DMS 273 treated with DMSO at 0.1 percent for 48 hours (cell line): Measurements from ENCODE around the gene GDF11.

Source experiments
- DNase-seq: peaks from one replicate; lab custom pipeline; 2025; lab: John Stamatoyannopoulos, UW

Gene GDF11

DNA sequence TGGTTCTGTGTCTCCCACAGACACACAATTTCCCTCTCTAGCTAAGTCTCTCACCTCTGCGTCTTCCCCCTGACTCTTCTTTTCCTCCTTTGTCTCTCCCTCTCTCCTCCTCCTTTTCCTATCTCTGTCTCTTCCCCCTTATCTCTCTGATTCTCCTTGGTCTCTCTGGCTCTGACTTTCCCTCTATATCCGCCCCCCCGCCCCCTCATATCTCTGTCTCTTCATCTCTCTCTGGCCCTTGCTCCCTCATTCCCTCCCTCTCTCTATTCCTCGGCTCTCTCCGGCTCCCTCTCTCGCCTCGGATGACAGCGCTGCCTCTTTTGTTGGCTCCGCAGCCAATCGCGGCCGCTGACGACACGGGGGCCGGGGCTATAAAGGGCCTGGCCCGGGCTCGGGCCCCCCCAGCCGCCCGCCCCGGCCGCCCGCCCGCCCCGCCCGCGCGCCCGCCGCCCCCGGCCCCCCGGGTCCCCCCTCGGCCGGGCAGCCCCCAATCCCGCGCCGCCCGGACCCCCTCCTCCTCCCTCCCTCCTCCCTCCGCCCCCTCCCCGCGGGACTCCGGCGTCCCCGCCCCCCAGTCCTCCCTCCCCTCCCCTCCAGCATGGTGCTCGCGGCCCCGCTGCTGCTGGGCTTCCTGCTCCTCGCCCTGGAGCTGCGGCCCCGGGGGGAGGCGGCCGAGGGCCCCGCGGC, at the start of gene GDF11:
GDF11 (plus strand) TSS at position 404 of the 687 bp plus-strand sequence; CDS start at position 599, 195 bp downstream.
- no peak for DNase-seq

DNA sequence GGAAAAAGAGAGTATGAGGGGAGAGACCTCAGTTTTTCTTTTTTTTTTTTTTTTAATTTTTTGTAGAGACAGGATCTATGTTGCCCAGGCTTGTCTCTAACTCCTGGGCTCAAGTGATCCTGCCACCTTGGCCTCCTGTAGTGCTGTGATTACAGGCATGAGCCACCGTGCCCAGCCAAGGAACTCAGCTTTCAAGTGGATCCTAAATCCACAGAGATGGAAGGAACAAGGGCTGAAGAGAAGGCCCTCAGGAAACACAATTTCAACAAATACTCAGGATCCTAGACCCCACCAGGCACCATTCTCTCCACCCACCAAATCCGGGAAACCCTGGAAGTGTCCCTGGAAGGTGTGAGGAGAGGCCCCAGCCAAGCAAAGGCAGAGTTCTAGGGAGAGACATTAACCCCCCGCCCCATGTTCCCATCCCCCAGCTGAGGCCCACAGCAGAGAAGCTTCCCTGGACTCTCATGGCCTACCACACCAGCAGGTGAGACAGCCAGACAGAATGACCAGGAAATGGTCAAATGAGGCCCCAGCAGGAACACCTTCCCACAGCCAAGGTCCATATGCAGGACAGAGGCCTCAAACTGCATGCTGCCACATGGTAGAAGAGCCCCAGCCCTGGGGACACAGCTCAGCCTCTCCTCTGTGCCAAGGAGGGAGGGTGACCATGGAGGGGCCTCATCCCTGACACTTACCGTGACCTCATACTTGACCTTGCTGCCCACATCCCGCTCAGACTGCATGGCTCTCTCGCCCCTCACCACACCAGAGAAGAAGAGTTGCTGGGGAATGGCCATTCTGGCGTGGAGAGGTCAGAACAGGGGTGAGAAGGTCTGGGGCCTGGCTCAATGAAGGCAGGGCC, 49.4 kb upstream of the GDF11 start:
- no peak for DNase-seq

DNA sequence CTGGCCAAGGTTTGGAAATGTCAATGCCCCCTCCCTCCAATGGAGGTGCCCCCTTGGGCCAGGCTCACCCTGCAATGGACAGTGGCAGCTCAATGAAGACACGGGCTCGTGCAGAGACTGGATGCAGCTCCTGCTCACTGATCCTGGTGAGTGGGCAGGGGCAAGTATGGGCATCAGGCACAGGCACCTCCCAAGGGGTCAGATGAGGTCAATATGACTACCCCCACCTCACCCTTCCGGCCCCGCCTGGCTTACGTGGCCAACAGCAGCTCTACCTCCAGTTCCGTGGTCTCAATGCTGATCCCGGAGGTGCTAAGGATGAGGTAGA, 48.8 kb upstream of the GDF11 start:
- DNase-seq: no peak

DNA sequence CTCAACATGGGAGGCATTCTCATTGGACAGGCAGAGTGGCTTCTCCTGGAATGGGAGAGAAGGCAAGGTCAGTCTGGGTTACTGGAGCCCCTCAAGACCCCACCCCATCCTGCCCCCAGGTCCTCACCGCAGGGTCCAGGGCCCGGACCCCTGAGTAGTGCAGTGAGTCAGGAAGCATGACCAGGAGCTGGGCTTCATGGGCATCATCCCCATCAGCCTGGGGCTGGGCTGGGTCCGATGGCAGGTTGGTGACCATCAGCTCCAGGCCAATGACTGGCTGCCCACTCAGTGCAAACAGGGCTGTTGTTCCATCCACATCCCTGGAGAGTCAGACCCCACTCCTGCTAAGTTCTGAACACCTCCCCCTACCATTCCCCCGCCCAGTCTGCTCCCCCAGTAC, 48.3 kb upstream of the GDF11 start:
- DNase-seq: no peak

DNA sequence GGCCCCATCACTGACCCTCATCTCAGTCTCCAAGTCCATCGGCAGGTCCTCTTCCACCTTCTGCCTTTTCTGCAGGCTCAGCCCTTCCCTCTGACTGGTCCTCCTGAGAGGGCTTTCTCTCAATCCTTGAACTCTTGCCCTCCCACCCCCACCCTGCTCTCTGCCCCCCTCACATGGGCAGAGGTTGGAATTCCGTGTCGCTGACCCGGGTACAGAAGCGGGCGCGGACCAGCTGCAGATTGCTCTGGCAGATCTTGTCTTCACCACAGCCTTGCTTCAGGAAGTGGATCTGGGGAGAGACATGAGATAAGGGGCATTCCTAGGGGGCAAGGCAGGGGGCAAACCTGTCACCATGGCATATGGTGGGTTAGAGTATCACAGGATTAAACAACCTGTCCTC, 47.6 kb upstream of the GDF11 start:
- no peak for DNase-seq

DNA sequence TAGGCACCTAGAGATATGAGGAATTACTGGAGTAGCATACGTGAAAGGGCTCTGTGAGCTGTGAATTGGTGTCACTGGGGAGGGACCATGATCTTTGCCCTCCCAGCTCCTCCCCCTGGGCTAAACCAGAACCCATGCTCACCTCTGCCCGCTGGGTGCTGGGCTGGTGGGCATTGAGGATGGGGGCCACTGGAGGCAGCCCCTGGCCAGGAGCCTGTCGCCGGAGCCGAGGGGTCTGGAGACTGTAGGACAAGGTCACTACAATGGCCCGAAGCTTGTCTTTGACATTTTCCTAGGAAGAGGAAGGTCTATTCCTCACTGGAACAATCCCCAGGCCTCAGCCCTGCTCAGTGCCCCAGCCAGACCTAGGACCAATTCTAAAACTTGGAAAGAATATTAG, 46.8 kb upstream of the GDF11 start:
- DNase-seq: no peak

DNA sequence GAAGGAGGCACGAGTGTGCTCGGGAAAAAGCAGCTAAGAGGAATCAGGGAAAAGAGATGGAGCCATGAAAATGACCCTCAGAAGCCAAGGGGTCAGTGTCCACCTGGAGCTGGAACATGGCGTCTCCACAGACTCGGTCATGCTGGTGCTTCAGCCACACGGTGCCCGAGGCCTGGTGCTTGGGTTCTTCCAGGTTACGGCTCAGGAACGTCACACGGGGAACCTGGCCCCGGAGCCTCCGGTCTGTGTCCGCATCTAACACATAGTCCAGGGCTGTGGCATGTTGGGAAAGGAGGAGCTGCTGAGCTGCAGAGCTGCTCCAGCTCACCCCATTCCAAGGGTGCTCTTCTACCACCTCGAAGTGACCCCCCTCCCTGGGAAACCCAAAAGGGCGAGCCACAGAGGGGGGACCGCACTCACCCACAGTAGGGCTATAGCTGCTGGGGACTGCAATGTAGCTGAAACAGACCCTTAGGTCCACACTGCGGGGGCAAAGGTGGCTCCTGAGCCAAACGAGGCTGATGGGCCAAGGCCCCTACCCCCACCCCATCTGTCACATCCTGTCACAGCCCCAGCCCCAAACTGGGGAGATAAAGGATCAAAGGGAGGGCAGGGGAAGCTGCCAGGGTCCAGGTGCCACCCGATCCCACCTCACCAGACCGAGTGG, 46.0 kb upstream of the GDF11 start:
- no peak for DNase-seq

DNA sequence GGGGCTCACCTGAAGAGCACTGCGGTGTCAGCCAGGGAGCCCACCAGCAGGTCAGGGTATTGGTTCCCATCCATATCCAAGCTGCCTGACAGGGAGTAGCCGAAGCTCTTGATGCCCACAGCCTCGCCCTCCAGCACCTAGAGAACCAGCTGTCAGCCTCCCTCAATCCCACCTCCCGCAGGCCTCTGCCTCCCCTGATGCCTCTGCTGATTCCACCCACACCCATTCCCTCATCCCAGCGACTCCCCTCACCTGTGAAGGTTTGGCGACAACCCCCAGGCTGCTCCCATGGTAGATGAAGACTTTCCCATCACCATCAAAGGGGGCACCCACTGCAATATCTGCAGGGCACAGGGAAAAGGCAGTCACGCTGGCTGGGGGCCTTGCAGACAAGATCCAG, 45.2 kb upstream of the GDF11 start:
- no peak for DNase-seq

DNA sequence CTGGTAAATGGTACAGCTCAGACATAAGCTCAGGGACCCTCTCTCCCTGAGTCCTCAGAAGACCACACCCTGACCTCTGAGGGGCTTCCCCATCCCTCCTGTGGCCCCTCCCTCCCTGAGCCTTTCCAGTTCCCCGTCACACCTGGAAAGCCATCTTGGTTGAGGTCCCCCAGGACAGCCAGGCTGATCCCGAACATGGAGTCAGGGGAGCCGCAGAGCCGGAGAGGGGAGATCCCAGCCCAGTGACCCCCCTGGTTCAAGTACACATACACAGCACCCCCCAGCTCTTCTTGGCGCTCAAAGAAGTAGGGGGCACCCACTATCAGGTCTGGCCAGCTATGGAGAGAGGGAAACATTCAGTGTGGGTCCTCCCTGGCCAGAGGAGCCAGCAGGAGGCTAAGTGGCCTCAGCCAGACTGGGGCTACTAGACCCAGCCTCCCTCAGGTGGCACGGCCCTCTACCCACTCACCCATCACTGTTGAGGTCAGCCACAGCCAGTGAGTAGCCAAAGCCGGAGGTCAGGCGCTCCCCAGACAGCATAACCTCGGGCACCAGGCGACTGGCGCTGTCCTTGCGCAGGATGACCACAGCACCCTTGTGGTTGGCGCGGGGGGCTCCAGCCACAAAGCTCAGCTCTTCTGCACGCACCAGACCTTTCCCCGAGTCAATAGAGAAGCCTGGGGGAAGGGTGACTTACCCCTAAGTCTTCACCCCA, 44.5 kb upstream of the GDF11 start:
- DNase-seq: no peak

DNA sequence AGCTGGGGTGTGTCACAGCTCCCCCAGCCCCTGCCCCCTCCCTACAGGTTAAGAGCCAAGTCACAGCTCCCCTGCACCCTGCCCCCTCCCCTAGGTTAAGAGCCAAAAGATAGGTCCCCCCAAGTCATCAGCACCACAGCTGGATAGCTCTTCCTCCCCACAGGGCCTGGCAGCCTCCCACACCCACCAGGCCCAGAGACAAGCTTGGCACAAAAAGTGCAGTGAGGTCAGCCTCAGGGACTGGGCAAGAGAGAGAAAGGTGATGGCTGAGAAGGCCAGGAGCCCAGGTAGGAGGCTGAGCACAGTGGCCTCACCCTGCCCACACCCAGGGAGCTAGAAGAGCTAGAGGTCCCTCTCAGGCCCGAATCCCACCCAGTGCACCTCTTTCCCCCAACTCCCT, 44.0 kb upstream of the GDF11 start:
- no peak for DNase-seq

DNA sequence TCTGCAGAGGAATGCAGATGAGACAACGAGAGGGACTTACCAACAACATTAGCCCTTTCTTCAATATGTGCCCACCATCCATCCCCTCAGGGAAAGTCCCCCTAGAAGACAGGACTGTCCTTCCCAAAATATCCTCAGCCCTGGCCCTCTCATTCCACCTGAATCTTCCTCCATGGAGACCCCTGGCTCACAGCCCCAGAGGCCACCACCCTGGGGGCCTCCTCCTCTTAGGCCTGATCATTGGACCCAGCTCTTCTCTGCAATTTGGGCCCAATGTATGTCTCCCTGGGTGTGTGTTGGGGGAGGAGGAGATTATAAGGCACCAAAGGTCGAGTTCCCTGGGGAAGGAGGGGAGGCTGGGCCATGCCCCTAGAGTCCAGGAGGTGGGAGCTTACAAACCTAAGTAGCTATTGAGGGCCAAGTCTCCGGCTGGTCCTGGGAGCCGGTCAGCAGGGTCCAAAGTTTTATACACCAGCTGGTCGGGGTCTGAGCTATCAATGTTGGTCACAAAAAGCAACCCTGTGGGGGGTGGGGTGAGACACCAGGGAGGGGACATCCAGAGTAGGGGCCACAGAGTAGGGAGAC, 43.4 kb upstream of the GDF11 start:
- no peak for DNase-seq

DNA sequence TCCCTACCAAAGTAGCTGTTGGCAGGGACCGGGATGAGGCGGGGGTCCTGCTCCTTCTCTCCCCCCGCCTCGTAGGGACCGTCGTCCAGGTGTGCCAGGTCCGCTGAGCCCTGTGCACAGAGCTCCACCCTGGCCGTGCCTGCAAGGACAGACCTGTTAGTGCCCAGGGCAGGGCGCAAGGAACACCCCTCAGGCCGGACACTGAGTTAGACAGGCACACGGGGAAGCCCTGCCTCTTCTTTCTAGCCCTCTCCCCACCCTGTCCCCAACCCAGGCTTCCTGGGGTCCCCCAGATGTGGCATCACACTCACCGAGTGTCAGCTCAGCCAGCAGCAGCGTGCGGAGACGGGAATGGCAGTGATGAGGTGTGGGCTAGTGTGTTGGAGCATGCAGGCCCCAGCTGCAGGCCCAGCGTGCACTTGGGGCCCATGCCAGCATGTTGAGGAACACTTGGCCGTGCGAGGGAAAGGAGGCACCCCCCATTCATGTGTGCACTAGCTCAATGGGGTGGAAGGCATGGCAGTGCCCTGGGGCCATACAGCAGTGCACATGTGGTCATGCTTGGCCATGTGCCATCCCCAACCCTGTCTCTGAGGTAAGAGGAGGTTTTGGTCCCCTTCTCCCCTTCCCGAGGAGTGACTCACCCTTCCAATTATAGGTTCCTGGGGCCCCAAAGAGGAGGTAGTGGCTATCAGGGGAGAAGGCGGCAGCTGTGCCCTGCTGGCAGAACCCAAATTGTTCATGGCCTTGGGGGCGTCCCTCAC, 42.5 kb upstream of the GDF11 start:
- no peak for DNase-seq

DNA sequence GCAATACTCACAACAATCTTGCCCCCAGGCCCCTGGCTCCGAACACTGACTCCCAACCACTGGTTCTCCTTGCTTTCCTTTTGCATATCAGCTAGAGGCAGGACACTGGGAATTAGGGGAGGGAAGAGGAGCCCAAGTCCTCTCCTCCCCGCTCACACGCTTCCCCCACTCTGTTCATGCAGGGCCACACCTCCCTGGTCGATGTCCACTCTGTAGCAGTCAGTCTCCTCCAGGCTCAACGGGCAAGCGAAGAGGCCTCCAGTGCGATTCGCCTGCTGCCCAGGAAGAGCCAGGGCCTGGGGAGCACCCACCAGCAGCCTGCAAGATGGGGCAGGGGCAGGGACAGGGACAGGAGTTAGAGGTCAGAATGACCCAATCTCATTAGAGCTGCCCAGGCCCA, 40.1 kb upstream of the GDF11 start:
- DNase-seq: no peak

DNA sequence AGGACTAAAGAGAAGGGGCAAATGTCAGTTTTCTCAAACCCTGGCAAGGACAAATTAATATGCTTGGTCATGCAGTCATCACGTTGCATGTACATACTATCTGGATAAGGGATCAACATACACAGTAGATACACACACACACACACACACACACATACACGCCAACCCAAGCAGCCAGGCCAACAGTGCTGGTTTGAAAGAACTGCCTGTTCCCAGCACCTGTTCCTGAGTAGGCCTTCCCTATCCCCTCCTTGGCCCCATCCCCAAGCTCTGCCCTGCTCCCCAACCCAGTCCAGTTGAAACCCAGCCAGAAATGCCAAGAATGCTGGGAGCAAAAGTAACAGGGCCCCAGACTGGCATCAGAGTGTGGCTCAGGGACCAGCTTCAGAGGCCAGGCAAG, 39.6 kb upstream of the GDF11 start:
- DNase-seq: no peak

DNA sequence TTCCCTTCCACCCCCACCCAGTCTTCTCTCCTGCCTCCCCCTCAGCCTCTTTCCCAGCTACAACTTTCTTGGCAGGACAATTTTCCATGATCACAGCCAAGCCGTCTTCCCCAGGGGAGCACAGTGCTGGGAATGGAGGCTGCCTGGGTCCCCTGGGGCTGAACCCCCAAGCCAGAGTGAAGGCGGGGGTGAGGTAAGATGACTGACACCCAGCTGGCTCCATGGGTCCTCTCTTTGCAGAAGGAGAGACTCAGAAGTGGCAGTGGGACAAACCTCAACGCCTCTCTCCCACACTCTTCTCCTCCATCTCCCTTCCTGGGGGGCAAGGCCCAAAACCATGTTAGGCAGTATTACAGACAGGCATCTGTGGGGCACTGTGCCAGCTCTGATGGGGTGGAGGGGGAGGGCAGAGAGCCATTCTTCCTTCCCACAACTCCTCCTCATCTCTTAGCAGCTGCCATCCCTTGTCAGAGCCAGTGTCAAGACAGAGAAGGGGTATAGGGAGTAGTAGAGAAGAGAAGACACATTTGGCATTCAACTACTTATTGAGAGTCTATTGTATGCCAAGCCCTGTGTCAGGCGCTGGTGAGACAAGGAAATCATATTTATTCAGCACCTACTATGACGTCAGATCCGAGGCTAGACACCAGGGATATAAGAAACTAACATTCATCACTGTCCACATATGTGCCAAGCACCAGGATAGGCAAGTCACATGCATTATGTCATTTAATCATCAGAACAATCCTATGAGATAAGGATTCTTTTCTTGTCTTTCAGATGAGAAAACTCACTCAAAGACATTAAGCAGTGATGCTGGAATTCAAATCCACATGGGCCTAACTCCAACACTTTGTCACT, 38.8 kb upstream of the GDF11 start:
- DNase-seq: no peak

DNA sequence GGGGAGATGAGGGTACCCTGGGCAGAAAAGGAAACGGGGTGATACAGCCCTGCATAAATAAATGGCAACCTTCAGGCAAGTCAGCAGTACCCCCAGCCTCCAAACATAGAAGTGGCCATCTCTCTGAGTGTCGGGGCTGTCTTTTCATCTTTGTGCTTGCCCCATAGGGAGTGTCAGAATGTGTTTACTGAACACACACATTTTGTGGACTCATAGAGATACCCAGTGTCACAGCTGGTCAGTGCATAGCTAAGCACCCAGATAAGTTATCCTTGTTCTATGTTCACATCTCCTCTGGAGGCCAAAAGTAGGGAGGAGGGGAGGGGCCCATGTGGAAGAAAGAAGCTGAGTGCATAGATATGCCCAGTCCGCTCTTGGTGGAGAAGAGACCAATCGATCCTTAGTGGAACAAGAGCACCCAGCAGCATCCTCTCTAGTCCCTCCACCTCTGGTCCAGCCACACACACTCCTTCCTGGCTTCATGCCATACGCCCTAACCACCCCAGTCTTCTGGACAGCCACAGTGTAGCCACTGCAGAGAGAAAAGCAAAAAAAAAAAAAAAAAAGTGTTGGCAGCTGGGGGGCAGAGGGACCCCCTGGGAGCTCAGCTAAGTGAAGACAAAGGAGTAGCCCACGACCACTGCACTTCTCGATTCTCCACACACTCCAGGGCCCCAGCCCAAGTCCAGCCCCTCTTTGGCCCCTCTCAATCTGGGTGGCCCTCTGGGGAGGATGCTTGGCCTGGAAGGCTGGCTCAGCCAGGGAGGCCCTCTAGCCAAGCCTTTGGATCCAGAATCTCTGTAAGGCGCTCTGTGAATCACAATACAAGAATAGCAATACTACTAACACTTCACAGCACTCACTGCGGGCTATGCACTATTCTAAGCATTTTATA, 37.9 kb upstream of the GDF11 start:
- no peak for DNase-seq

DNA sequence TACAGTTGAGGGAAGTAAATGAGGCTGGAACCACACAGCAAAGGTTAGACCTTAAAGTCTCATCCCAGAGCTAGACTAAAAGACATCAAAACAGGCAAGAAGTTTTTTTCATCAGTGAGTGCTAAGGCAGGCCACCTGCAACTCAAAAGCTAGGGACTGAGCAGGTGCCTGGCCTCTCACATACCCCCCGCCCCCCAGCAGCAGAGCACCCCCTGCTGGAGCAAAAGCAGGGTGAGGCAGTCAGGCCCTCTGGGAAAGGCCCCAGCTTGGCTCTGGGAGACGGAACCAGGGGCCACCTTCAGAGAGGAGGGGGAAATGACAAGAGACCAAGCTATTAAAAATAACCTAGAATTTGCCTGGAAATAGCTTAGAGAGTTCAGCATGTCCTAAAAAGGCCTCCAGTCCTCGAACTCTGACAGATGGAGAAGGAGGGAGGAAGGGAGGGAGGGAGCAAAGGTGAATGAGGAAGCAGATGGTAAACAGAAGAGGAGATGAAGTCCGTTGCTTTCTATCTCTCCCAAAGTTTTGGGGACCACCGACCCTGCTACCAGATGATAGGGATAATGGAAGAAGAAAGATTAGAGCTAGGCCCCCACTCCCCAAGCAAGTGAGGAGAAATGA, 37.0 kb upstream of the GDF11 start:
- no peak for DNase-seq

DNA sequence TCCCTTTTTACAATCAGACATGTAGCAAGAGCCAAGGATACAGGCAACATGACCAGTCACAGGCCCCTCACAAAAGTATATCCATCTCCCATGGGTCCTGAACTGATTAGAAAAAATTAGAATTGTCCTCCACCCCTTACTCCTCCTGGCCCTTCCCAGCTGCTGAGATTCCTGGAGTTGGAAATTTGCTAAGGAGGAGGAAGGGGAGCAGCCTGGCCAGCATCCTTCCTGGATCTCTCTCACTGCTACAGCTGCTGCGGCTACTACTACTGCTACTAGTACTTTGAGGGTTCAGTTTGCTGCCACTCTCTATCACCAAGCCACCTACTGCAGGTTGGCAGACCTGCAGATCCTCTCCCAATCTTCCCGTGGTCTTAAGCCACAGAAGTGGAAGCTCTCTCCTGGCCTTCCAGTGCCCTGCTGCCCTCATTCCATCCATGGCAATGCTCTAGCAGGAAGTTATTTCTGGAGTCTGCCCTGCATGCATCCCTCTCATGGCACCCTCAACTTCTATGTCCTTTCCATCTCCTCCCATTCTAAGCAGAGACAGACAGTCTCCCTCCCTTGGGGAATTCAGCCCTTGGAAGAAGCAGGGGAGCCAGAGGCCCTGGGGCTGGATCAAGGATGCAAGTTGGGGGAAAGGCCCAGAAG, 36.2 kb upstream of the GDF11 start:
- DNase-seq: no peak
